MM.1S (cell line): Measurements from ENCODE around the gene PRKAG2.

ENCODE experiments used
- EZH2 ChIP-seq: fragments of 300-600 bp; sonication (generic); optimal IDR thresholded peaks from 2 replicates; pipeline ENCODE3; 2017; ENCODE audit warnings: low read depth, mild to moderate bottlenecking, antibody characterized with exemption, low read length, mixed read lengths
- EZH2phosphoT487 ChIP-seq: fragments of 300-600 bp; sonication (generic); IDR thresholded peaks from 2 replicates; pipeline ENCODE4 v1.6.1; 2018; ENCODE audit warnings: antibody characterized with exemption, low read length
- TF ChIP-seq, protein P1 (sequence below): fragments of 300-600 bp; sonication (generic); IDR thresholded peaks from 2 replicates; pipeline ENCODE4 v1.5.1; 2016; ENCODE audit warnings: antibody characterized with exemption, low read length, mixed read lengths

DNA sequence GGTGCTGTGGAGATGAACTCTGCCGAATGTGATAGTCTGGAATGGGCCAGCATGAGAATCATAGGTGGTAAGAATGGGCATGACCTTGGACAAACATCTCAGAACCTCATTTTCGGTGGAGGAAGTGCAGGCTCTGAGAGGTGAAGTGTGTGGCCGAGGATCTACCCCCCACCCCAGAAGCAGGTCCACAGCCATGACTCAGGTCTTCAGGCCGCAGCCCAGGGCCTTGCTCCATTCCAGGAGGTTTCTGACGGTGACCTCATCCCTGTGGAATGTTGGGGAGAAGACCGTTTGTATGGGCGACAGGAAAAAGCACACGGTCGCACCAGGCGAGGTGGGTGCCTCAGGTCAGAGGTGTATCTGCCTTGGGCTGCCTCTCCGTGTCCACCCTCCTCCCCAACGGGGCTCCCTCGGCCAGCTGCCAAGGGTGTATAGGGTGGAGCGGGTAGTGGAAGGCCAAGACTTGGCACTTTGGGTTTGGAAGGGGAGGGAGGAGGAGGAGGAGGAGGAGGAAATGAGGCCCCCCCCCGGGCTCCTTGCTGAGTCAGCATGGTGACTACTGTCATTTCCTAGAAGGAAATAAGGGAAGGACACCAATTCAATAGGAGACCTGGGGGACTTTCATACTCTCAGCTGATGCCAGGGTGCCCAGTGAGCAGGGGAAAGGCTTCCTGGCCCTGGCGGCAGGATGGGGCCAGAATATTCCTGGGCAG, 189.2 kb downstream of the PRKAG2 start:
- TF ChIP-seq EZH2, result no peak
- TF ChIP-seq EZH2phosphoT487, result no peak
- TF ChIP-seq, protein P1, sequence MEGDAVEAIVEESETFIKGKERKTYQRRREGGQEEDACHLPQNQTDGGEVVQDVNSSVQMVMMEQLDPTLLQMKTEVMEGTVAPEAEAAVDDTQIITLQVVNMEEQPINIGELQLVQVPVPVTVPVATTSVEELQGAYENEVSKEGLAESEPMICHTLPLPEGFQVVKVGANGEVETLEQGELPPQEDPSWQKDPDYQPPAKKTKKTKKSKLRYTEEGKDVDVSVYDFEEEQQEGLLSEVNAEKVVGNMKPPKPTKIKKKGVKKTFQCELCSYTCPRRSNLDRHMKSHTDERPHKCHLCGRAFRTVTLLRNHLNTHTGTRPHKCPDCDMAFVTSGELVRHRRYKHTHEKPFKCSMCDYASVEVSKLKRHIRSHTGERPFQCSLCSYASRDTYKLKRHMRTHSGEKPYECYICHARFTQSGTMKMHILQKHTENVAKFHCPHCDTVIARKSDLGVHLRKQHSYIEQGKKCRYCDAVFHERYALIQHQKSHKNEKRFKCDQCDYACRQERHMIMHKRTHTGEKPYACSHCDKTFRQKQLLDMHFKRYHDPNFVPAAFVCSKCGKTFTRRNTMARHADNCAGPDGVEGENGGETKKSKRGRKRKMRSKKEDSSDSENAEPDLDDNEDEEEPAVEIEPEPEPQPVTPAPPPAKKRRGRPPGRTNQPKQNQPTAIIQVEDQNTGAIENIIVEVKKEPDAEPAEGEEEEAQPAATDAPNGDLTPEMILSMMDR, result no peak
